ENCODE measurements around the gene TUBA1B. TPM values are rescaled to one million over a fixed set of nuclear protein-coding genes. Genes with fewer than 3 reads are reported as not detected.
A peak's percentile ranks its signal among the peaks of the same experiment; 100 is the strongest.

The TUBA1B gene
- total and polyA plus RNA-seq, 2 of the 13 experiments (the other 11 are each of a cell fraction or from before 2014, with no cell fraction given), result 1,275 to 1,353 TPM

GRCh38 chr12:49130151-49131050, 794 bp downstream of the TUBA1B start (continued):
- TF ChIP-seq KAT8 (CRISPR knock-in tag; IDR thresholded peaks at IDR 0.05) (peak; percentile 62), PHF20 (CRISPR knock-in tag; IDR thresholded peaks at IDR 0.05) (peak; percentile 84), RXRB (CRISPR knock-in tag; IDR thresholded peaks at IDR 0.05; ENCODE audit: borderline replicate concordance) (peak; percentile 50), ZNF615 (CRISPR knock-in tag; IDR thresholded peaks at IDR 0.05; ENCODE audit: borderline replicate concordance) (peak; percentile 43; the same call in 1 of the 2 replicates), ZNF605 (CRISPR knock-in tag; IDR thresholded peaks at IDR 0.05) (peak; percentile 31), ELK4 (CRISPR knock-in tag; IDR thresholded peaks at IDR 0.05; ENCODE audit: borderline replicate concordance) (no peak), ZNF143 (CRISPR knock-in tag; IDR thresholded peaks at IDR 0.05) (no peak), ZSCAN31 (CRISPR knock-in tag; IDR thresholded peaks at IDR 0.05; ENCODE audit: low read depth) (peak; percentile 9), TBX2 (CRISPR knock-in tag; IDR thresholded peaks at IDR 0.05; ENCODE audit: borderline replicate concordance) (peak; percentile 71), NCOA2 (CRISPR knock-in tag; IDR thresholded peaks at IDR 0.05) (0 out of 2 replicates have a peak, but pooled peaks have one; percentile 5), BCL3 (CRISPR knock-in tag; IDR thresholded peaks at IDR 0.05) (peak; percentile 75), SMAD3 (CRISPR knock-in tag; IDR thresholded peaks at IDR 0.05) (peak; percentile 81; the same call in 1 of the 2 replicates), GATA4 (IDR thresholded peaks at IDR 0.05; ENCODE audit: borderline replicate concordance, low read depth) (no peak), ZBTB2 (CRISPR knock-in tag; IDR thresholded peaks at IDR 0.05; ENCODE audit: low read depth) (peak; percentile 61; the same call in 1 of the 2 replicates), U2AF1 (optimal IDR thresholded peaks at IDR 0.05; ENCODE audit: low read depth, low read length) (no peak), TBL1XR1 (IDR thresholded peaks at IDR 0.05; ENCODE audit: borderline replicate concordance, low read length, partially characterized antibody) (peak; percentile 54), RFXANK (CRISPR knock-in tag; IDR thresholded peaks at IDR 0.05) (peak; percentile 28; the same call in 1 of the 2 replicates), HOXA9 (CRISPR knock-in tag; IDR thresholded peaks at IDR 0.05; ENCODE audit: borderline replicate concordance) (peak; percentile 93; the same call in 1 of the 2 replicates), DR1 (CRISPR knock-in tag; IDR thresholded peaks at IDR 0.05) (no peak), ZNF768 (CRISPR knock-in tag; IDR thresholded peaks at IDR 0.05) (peak; percentile 36), HBP1 (CRISPR knock-in tag; IDR thresholded peaks at IDR 0.05; ENCODE audit: low read depth) (peak; percentile 89; the same call in 1 of the 2 replicates)
